Upper lobe of left lung (tissue), 6 donors: ENCODE data around the gene DRC3. TPM values are rescaled to one million over a fixed set of nuclear protein-coding genes. Genes with fewer than 3 reads are reported as not detected.

Source experiments
- ATAC-seq, 2 donors: fragments of 200-7000 bp; cut with Tn5 transposase; one replicate each; pipeline ENCODE4 v1.9.1; 2022; ENCODE audit warnings: mild to moderate bottlenecking in 2 of 2, moderate library complexity in 2 of 2; ENCODE audit not compliant: low FRiP score in 2 of 2
- DNase-seq, 2 donors: peaks; one replicate each; pipeline ENCODE4 v3.0.0-alpha.2; 2019 to 2020
- H3K27ac ChIP-seq, 4 donors: fragments of 200-600 bp; sonication (generic); one replicate each; pipeline ENCODE4 v1.5.1; 2016 to 2019
- H3K27me3 ChIP-seq, 4 donors: fragments of 200-600 bp; sonication (generic); one replicate each; pipeline ENCODE4 v1.5.1; 2017 to 2019
- H3K36me3 ChIP-seq, 4 donors: fragments of 200-600 bp; sonication (generic); one replicate each; pipeline ENCODE4 v1.5.1; 2016 to 2019
- H3K4me1 ChIP-seq, 4 donors: fragments of 200-600 bp; sonication (generic); one replicate each; pipeline ENCODE4 v1.5.1; 2018 to 2019
- H3K4me3 ChIP-seq, 4 donors: fragments of 200-600 bp; sonication (generic); one replicate each; pipeline ENCODE4 v1.5.1; 2017 to 2019; ENCODE audit warnings: mild to moderate bottlenecking in 2 of 4, moderate library complexity in 1 of 4
- H3K9me3 ChIP-seq, 4 donors: fragments of 200-600 bp; sonication (generic); one replicate each; pipeline ENCODE4 v1.5.1; 2018 to 2019
- EP300 ChIP-seq, 4 donors: sonication (generic); formaldehyde crosslinking; IDR thresholded peaks; one replicate each; pipeline ENCODE4 v1.5.1; 2017; ENCODE audit warnings: antibody characterized with exemption in 4 of 4, control low read depth in 2 of 4
- POLR2A ChIP-seq, 4 donors: fragments of 450-650 bp; IDR thresholded peaks; one replicate each; pipeline ENCODE4 v1.5.1; 2016 to 2017; ENCODE audit warnings: antibody characterized with exemption in 4 of 4, mild to moderate bottlenecking in 2 of 4
- POLR2AphosphoS5 ChIP-seq, 2 donors: sonication (generic); formaldehyde crosslinking; IDR thresholded peaks; one replicate each; pipeline ENCODE4 v1.5.1; 2017; ENCODE audit warnings: antibody characterized with exemption in 2 of 2
- WGBS, 2 donors: methylation state at CpG; one replicate each; pipeline ENCODE4 v1.1.5; 2017 to 2018; 5-methylcytosine and 5-hydroxymethylcytosine counted together
- total RNA-seq, 6 donors: library from RNA; depleted of rRNA in 4 of 6; stranded (reverse); fragments of >200 nt in 4 of 6; gene quantifications; one replicate each; pipeline versions ENCODE4 v1.1.0 to v1.2.1, GENCODE V29; 2016 to 2021
- TF ChIP-seq, protein P1 (sequence below), 6 experiments: fragments of 450-650 bp in 4 of 6; fragments of 200-600 bp in 2 of 6; sonication (generic) in 2 of 6; IDR thresholded peaks; one replicate each; pipeline ENCODE4 v1.5.1; 2016 to 2019; ENCODE audit warnings: antibody characterized with exemption in 6 of 6
- donor health status: DM: no; HTN: no; CAD: no; lungs with moderate emphysema.
- donor health status: DM: no; HTN: yes; CAD: no; lungs with severe emphysema.

DRC3 gene, protein sequence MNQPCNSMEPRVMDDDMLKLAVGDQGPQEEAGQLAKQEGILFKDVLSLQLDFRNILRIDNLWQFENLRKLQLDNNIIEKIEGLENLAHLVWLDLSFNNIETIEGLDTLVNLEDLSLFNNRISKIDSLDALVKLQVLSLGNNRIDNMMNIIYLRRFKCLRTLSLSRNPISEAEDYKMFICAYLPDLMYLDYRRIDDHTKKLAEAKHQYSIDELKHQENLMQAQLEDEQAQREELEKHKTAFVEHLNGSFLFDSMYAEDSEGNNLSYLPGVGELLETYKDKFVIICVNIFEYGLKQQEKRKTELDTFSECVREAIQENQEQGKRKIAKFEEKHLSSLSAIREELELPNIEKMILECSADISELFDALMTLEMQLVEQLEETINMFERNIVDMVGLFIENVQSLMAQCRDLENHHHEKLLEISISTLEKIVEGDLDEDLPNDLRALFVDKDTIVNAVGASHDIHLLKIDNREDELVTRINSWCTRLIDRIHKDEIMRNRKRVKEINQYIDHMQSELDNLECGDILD
- total RNA-seq = 10 to 100 TPM in 4 of 6 donors, 1 to 10 TPM in 2; 1.5 to 46.2 (median 11.4) TPM

DNA sequence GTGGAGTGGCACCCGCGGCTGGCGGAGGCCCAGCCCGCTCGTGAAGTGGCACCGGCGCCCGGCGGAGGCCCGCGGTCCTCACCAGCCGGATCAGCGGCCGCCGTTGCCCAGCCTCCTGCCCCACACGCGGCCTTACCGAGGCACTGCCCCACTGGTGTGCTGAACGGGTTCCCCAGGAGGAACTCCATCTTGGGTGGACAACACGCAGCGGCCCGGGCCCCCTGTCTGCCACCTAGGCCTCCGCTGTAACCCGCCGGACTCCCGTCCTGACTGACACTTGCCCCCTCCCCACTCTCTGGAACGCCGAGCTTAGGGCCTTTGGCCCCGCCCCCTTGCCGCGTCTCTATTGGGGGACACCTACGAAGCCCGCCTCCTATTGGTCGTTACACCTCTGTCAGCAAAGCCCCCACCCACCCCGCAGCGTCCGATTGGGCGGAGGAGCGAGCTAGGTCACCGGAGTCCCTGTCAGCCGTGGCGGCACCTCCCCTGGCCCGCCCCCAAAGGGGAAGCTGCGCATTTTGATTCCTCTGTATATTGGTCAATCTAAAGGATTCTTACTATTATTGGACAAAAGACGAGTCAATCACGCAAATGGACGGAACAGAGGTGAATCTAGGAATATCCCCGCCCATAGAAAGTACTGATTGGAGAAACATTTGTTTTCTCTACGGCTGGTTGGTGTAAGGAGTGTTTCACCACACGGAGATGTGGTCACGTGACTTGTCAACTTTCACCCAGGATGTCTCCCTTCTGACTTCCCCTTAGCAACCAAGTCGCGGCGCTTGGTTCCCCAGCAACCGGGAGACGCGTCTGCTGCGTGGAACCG lies at the start of gene DRC3, which contains the start of gene TOM1L2:
TSS of gene DRC3 (plus strand) at position 737 of the 826 bp plus-strand sequence. CDS start 4,737 bp downstream, outside the sequence.
TSS of gene TOM1L2 (minus strand) at position 275 of the 826 bp plus-strand sequence. CDS start at position 188, 87 bp downstream.
- ATAC-seq = peak; percentile 99

DNA sequence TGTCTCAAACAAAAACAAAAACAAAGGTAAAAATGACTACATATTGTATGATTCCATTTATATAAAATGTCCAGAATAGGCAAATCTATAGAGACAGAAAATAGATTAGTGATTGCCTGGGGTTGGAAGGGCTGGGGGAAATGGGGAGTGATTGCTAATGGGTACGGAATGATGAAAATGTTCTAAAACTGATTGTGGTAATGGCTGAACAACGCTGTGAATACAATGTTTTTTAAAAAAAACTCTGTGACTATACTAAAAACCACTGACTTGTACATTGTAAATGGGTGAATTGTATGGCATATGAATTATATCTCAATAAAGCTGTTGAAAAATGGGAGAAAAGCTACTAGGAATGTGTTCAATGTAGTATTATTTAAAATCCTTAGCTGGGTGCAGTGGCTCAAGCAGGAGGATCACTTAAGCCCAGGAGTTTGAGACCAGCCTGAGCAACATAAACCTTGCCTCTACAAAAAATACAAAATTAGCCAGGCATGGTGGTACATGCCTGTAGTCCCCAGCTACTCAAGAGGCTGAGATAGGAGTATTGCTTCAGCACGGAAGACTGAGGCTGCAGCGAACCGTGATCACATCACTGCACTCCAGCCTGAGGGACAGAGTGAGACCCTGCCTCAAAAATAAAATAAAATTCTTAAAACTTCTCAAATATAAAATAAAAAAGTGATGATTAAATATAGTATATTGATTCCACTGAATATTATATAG lies 48.4 kb upstream of the DRC3 start:
- TF ChIP-seq EP300 (IDR thresholded peaks at IDR 0.05) (no peak), POLR2AphosphoS5 (IDR thresholded peaks at IDR 0.05) (no peak), POLR2A (IDR thresholded peaks at IDR 0.05) (no peak)
- TF ChIP-seq, protein P1, sequence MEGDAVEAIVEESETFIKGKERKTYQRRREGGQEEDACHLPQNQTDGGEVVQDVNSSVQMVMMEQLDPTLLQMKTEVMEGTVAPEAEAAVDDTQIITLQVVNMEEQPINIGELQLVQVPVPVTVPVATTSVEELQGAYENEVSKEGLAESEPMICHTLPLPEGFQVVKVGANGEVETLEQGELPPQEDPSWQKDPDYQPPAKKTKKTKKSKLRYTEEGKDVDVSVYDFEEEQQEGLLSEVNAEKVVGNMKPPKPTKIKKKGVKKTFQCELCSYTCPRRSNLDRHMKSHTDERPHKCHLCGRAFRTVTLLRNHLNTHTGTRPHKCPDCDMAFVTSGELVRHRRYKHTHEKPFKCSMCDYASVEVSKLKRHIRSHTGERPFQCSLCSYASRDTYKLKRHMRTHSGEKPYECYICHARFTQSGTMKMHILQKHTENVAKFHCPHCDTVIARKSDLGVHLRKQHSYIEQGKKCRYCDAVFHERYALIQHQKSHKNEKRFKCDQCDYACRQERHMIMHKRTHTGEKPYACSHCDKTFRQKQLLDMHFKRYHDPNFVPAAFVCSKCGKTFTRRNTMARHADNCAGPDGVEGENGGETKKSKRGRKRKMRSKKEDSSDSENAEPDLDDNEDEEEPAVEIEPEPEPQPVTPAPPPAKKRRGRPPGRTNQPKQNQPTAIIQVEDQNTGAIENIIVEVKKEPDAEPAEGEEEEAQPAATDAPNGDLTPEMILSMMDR (IDR thresholded peaks at IDR 0.05) = no peak
- H3K4me1 ChIP-seq = peaks cover 28 to 49% (median 39%) of the 10 kb centered on the region in 4 donors
- H3K27ac ChIP-seq = no peak overlapping the region
- ATAC-seq (no peak), DNase-seq (no peak)
- WGBS, 2 donors = 95 to 96% methylated on average over 5 of the region's 5 CpGs
- no peaks in the 10 kb centered on the region for H3K36me3 ChIP-seq
- H3K4me3 ChIP-seq = no peak overlapping the region
- H3K9me3 ChIP-seq = no peaks in the 10 kb centered on the region
- no peaks in the 10 kb centered on the region for H3K27me3 ChIP-seq

More for the DNA sequence above, at the start of gene DRC3, which contains the start of gene TOM1L2:
- H3K4me3 ChIP-seq = peak within 1 kb of the TSS; percentile 88 to 97 (median 92)
- no peaks in the 10 kb centered on the region for H3K9me3 ChIP-seq
- peak within 1 kb of the TSS; percentile 91 to 96 (median 92) for H3K27ac ChIP-seq
- no peaks in the 10 kb centered on the region for H3K27me3 ChIP-seq
- WGBS, 2 donors = 0 to 1% methylated on average over 19 to 50 of the region's 59 CpGs
- DNase-seq = peak; percentile 98 to 100
- H3K4me1 ChIP-seq = peaks cover 22 to 34% (median 27%) of the 10 kb centered on the region in 4 donors
- TF ChIP-seq, protein P1 (IDR thresholded peaks at IDR 0.05) = peak in 3 of 6 experiments; percentile 24 to 45 (median 27)
- TF ChIP-seq POLR2A (IDR thresholded peaks at IDR 0.05) (peak in 3 of 4 donors; percentile 94 to 96 (median 95)), EP300 (IDR thresholded peaks at IDR 0.05) (no peak), POLR2AphosphoS5 (IDR thresholded peaks at IDR 0.05) (peak; percentile 79 to 97)
- no peaks in the 10 kb centered on the region for H3K36me3 ChIP-seq

DNA sequence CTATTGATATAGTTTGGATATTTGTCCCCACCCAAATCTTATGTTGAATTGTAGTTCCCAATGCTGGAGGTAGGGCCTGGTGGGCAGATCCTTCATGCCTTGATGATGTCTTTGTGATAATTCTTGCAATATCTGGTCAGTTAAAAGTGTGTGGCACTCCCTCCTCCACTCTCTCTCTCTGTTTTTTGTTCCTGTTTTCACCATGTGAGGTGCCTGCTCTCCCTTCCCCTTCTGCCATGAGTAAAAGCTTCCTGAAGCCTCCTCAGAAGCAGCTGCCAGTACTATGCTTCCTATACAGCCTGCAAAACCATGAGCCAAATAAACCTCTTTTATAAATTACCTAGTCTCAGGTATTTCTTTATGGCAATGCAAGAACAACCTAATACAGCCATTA lies 47.8 kb upstream of the DRC3 start:
- Histone ChIP-seq H3K27ac (no peak overlapping the region), H3K27me3 (no peaks in the 10 kb centered on the region), H3K4me3 (no peak overlapping the region), H3K4me1 (peaks cover 28 to 50% (median 42%) of the 10 kb centered on the region in 4 donors), H3K9me3 (no peaks in the 10 kb centered on the region), H3K36me3 (no peaks in the 10 kb centered on the region)
- no peak for DNase-seq
- TF ChIP-seq POLR2AphosphoS5 (IDR thresholded peaks at IDR 0.05) (no peak), POLR2A (IDR thresholded peaks at IDR 0.05) (no peak), EP300 (IDR thresholded peaks at IDR 0.05) (no peak)
- TF ChIP-seq, protein P1 (IDR thresholded peaks at IDR 0.05) = no peak
- ATAC-seq = no peak

DNA sequence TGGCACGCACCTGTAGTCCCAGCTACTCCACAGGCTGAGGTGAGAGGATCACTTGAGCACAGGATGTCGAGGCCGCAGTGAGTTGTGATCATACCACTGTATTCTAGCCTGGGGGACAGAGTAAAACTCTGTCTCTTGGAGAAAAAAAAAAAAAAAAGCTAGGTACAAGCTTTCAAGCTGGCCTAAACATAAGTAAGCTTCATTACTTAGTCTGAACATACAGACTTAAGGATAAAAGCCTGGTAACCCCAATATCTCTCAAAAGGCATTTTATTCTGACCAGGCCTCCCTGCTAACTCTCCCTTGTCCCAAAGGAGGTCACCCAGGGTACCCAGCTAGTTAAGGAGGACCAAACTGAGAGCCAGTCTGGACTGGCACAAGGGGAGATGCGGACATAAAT lies 46.6 kb upstream of the DRC3 start:
- Histone ChIP-seq H3K4me3 (no peak overlapping the region), H3K27me3 (no peaks in the 10 kb centered on the region), H3K36me3 (no peaks in the 10 kb centered on the region), H3K9me3 (no peaks in the 10 kb centered on the region), H3K27ac (no peak overlapping the region), H3K4me1 (peaks cover 31 to 50% (median 42%) of the 10 kb centered on the region in 4 donors)
- no peak for TF ChIP-seq EP300 (IDR thresholded peaks at IDR 0.05)
- TF ChIP-seq, protein P1 (IDR thresholded peaks at IDR 0.05) = no peak
- DNase-seq (no peak), ATAC-seq (no peak)
- WGBS, 2 donors = 69 to 94% methylated on average over 4 of the region's 4 CpGs
